ENCODE data around the gene LCN10.

Gene LCN10

DNA sequence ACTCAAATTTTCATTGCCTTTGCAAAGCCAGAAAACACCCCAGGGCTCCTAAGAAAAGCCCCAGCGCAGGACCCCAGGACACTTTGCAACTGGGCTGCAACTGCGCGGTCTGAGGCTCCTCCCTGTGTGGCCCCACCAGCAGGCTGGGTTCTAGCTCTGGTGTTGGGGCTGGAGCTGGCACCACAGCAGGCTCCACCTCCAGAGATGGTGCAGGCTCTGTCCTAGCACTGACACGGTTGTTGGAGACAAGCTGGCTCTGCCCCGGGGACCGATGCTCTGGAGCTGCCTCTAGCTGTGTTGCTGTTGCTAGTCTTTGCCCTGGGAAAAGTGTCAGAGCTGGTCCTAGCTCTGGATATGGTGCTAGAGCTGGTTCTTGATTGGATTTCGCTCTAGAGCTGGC is 13.6 kb downstream of the LCN10 start:
- H2BK15ac ChIP-seq (ENCODE audit: low read depth, poor library complexity, severe bottlenecking), result no peak overlapping the region

GRCh38 chr9:136728548-136729123 is 14.1 kb downstream of the LCN10 start:
- H4K8ac ChIP-seq (ENCODE audit: low read length), result peak overlapping the region; percentile 88
- peaks cover 12% of the 10 kb centered on the region for H3K79me1 ChIP-seq (replicated peaks; ENCODE audit: low read length, poor library complexity, severe bottlenecking)
- H3K36me3 ChIP-seq (ENCODE audit: control insufficient read depth in 1 of 2, insufficient read depth in 2 of 2, low read depth in 1 of 2, low read length in 2 of 2), result peaks cover 30 to 32% of the 10 kb centered on the region in 2 experiments
- H3K27ac ChIP-seq (ENCODE audit: low read length, poor library complexity, severe bottlenecking), result no peak overlapping the region
- H4K91ac ChIP-seq (ENCODE audit: low read length), result peak overlapping the region; percentile 87
- peak overlapping the region; percentile 93 to 99 for H3K4me3 ChIP-seq (ENCODE audit: insufficient read depth in 1 of 2, low read depth in 1 of 2, low read length in 2 of 2)
- peak overlapping the region in 1 of 2 experiments; percentile 96 for H3K23ac ChIP-seq (ENCODE audit: low read length in 2 of 2)
- peak overlapping the region; percentile 94 to 97 for H3K18ac ChIP-seq (ENCODE audit: low read depth in 1 of 2, low read length in 2 of 2)
- H3K9me3 ChIP-seq (ENCODE audit: control insufficient read depth, low read length), result no peaks in the 10 kb centered on the region
- H2AK5ac ChIP-seq (ENCODE audit: low read length, severe bottlenecking), result no peak overlapping the region
- peak overlapping the region; percentile 80 for H2AFZ ChIP-seq (ENCODE audit: low read depth, low read length)
- no peak overlapping the region for H2BK5ac ChIP-seq (ENCODE audit: low read depth, low read length, poor library complexity, severe bottlenecking)
- WGBS, result 5% methylated on average over 53 of the region's 53 CpGs
- H3K4me1 ChIP-seq (ENCODE audit: control insufficient read depth, insufficient read depth, low read depth, low read length), result peaks cover 29% of the 10 kb centered on the region
- peak overlapping the region; percentile 55 for H2BK120ac ChIP-seq (ENCODE audit: low read depth, low read length)
- peak; percentile 60 for DNase-seq
- peak overlapping the region; percentile 95 for H3K4me2 ChIP-seq (ENCODE audit: low read length, poor library complexity, severe bottlenecking)
- H3K9ac ChIP-seq (ENCODE audit: low read length), result peak overlapping the region; percentile 86
- H3K27me3 ChIP-seq (ENCODE audit: control insufficient read depth in 1 of 2, insufficient read depth in 1 of 2, low read length in 2 of 2), result no peaks in the 10 kb centered on the region
- H3K4ac ChIP-seq (ENCODE audit: low read depth in 1 of 2, low read length in 2 of 2), result peak overlapping the region; percentile 89 to 95
- peak overlapping the region in 1 of 2 experiments; percentile 96 for H3K14ac ChIP-seq (ENCODE audit: low read length in 2 of 2)
- H2BK12ac ChIP-seq (ENCODE audit: low read length in 2 of 2), result peak overlapping the region in 1 of 2 experiments; percentile 52
- H2BK15ac ChIP-seq (ENCODE audit: low read depth, poor library complexity, severe bottlenecking), result peak overlapping the region; percentile 55

More for the DNA sequence above, 13.6 kb downstream of the LCN10 start:
- Histone ChIP-seq H3K4me1 (ENCODE audit: control insufficient read depth, insufficient read depth, low read depth, low read length) (peaks cover 29% of the 10 kb centered on the region), H3K23ac (ENCODE audit: low read length in 2 of 2) (peak overlapping the region in 1 of 2 experiments; percentile 29), H3K4me3 (ENCODE audit: insufficient read depth in 1 of 2, low read depth in 1 of 2, low read length in 2 of 2) (peak overlapping the region in 1 of 2 experiments; percentile 99), H3K4ac (ENCODE audit: low read depth in 1 of 2, low read length in 2 of 2) (peak overlapping the region in 1 of 2 experiments; percentile 19), H2AK5ac (ENCODE audit: low read length, severe bottlenecking) (no peak overlapping the region), H4K91ac (ENCODE audit: low read length) (peak overlapping the region; percentile 69), H3K27ac (ENCODE audit: low read length, poor library complexity, severe bottlenecking) (no peak overlapping the region), H4K8ac (ENCODE audit: low read length) (peak overlapping the region; percentile 14), H2BK5ac (ENCODE audit: low read depth, low read length, poor library complexity, severe bottlenecking) (no peak overlapping the region), H3K79me1 (replicated peaks; ENCODE audit: low read length, poor library complexity, severe bottlenecking) (peaks cover 11% of the 10 kb centered on the region), H3K9ac (ENCODE audit: low read length) (peak overlapping the region; percentile 86), H3K14ac (ENCODE audit: low read length in 2 of 2) (peak overlapping the region in 1 of 2 experiments; percentile 6), H3K9me3 (ENCODE audit: control insufficient read depth, low read length) (no peaks in the 10 kb centered on the region), H3K36me3 (ENCODE audit: control insufficient read depth in 1 of 2, insufficient read depth in 2 of 2, low read depth in 1 of 2, low read length in 2 of 2) (peaks cover 25 to 29% of the 10 kb centered on the region in 2 experiments), H2AFZ (ENCODE audit: low read depth, low read length) (peak overlapping the region; percentile 80), H2BK120ac (ENCODE audit: low read depth, low read length) (no peak overlapping the region), H3K18ac (ENCODE audit: low read depth in 1 of 2, low read length in 2 of 2) (peak overlapping the region in 1 of 2 experiments; percentile 6), H2BK12ac (ENCODE audit: low read length in 2 of 2) (no peak overlapping the region), H3K4me2 (ENCODE audit: low read length, poor library complexity, severe bottlenecking) (peak overlapping the region; percentile 95), H3K27me3 (ENCODE audit: control insufficient read depth in 1 of 2, insufficient read depth in 1 of 2, low read length in 2 of 2) (no peaks in the 10 kb centered on the region)
- WGBS, result 75% methylated on average over 7 of the region's 7 CpGs
- DNase-seq, result no peak

DNA sequence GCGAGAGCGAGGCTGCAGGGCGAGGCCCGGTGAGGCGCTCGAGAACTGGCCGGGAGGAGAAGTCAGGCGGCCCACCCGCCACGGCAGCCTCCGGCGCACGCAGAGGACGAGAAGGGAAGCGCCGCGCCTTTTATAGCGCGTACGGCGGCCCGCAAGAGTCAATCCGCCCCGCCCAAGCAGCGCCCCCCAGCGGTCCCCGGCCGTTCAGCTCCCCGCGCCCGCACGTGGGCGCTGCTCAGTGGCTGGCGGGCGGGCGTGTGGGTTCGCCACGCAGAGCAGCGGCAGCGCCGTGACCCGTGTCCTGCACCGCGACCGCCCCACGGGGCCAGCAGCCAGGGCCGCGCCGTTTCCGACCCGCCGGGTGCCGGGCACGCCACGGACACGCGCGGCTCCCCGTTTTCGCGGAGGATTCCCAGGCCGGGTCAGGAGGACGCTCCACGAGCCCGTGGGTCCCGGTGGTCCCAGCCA is 14.6 kb downstream of the LCN10 start:
- Histone ChIP-seq H3K9ac (ENCODE audit: low read length) (peak overlapping the region; percentile 94), H3K23ac (ENCODE audit: low read length in 2 of 2) (peak overlapping the region in 1 of 2 experiments; percentile 96), H3K4me2 (ENCODE audit: low read length, poor library complexity, severe bottlenecking) (peak overlapping the region; percentile 95), H2AFZ (ENCODE audit: low read depth, low read length) (peak overlapping the region; percentile 80), H3K4me1 (ENCODE audit: control insufficient read depth, insufficient read depth, low read depth, low read length) (peaks cover 34% of the 10 kb centered on the region), H3K27me3 (ENCODE audit: control insufficient read depth in 1 of 2, insufficient read depth in 1 of 2, low read length in 2 of 2) (no peaks in the 10 kb centered on the region), H3K79me1 (replicated peaks; ENCODE audit: low read length, poor library complexity, severe bottlenecking) (peaks cover 17% of the 10 kb centered on the region), H3K9me3 (ENCODE audit: control insufficient read depth, low read length) (no peaks in the 10 kb centered on the region), H3K4ac (ENCODE audit: low read depth in 1 of 2, low read length in 2 of 2) (peak overlapping the region; percentile 89 to 95), H2BK5ac (ENCODE audit: low read depth, low read length, poor library complexity, severe bottlenecking) (no peak overlapping the region), H4K91ac (ENCODE audit: low read length) (peak overlapping the region; percentile 87), H2BK12ac (ENCODE audit: low read length in 2 of 2) (no peak overlapping the region), H2BK120ac (ENCODE audit: low read depth, low read length) (peak overlapping the region; percentile 55), H3K27ac (ENCODE audit: low read length, poor library complexity, severe bottlenecking) (no peak overlapping the region), H2BK15ac (ENCODE audit: low read depth, poor library complexity, severe bottlenecking) (peak overlapping the region; percentile 55), H3K4me3 (ENCODE audit: insufficient read depth in 1 of 2, low read depth in 1 of 2, low read length in 2 of 2) (peak overlapping the region; percentile 93 to 99), H3K36me3 (ENCODE audit: control insufficient read depth in 1 of 2, insufficient read depth in 2 of 2, low read depth in 1 of 2, low read length in 2 of 2) (peaks cover 36 to 37% of the 10 kb centered on the region in 2 experiments), H4K8ac (ENCODE audit: low read length) (peak overlapping the region; percentile 88), H3K18ac (ENCODE audit: low read depth in 1 of 2, low read length in 2 of 2) (peak overlapping the region; percentile 94 to 97), H3K14ac (ENCODE audit: low read length in 2 of 2) (peak overlapping the region in 1 of 2 experiments; percentile 96), H2AK5ac (ENCODE audit: low read length, severe bottlenecking) (no peak overlapping the region)
- under 1% methylated on average over 60 of the region's 66 CpGs for WGBS
- peak; percentile 90 for DNase-seq

GRCh38 chr9:136726631-136727191 is 16.0 kb downstream of the LCN10 start:
- no peak overlapping the region for H2AFZ ChIP-seq (ENCODE audit: low read depth, low read length)
- WGBS, result 31% methylated on average over 18 of the region's 18 CpGs
- peak; percentile 66 for DNase-seq

More at GRCh38 chr9:136726631-136727191, 16.0 kb downstream of the LCN10 start:
- Histone ChIP-seq H3K9me3 (ENCODE audit: control insufficient read depth, low read length) (no peaks in the 10 kb centered on the region), H3K14ac (ENCODE audit: low read length in 2 of 2) (no peak overlapping the region), H2AK5ac (ENCODE audit: low read length, severe bottlenecking) (no peak overlapping the region), H3K79me1 (replicated peaks; ENCODE audit: low read length, poor library complexity, severe bottlenecking) (peaks cover 21% of the 10 kb centered on the region), H3K4me3 (ENCODE audit: insufficient read depth in 1 of 2, low read depth in 1 of 2, low read length in 2 of 2) (peak overlapping the region; percentile 33 to 99), H3K4ac (ENCODE audit: low read depth in 1 of 2, low read length in 2 of 2) (no peak overlapping the region), H2BK5ac (ENCODE audit: low read depth, low read length, poor library complexity, severe bottlenecking) (no peak overlapping the region), H2BK120ac (ENCODE audit: low read depth, low read length) (no peak overlapping the region), H3K4me2 (ENCODE audit: low read length, poor library complexity, severe bottlenecking) (peak overlapping the region; percentile 95), H3K9ac (ENCODE audit: low read length) (peak overlapping the region; percentile 94), H4K8ac (ENCODE audit: low read length) (no peak overlapping the region), H3K36me3 (ENCODE audit: control insufficient read depth in 1 of 2, insufficient read depth in 2 of 2, low read depth in 1 of 2, low read length in 2 of 2) (peaks cover 43 to 51% of the 10 kb centered on the region in 2 experiments), H3K18ac (ENCODE audit: low read depth in 1 of 2, low read length in 2 of 2) (no peak overlapping the region), H4K91ac (ENCODE audit: low read length) (no peak overlapping the region), H2BK12ac (ENCODE audit: low read length in 2 of 2) (no peak overlapping the region), H3K23ac (ENCODE audit: low read length in 2 of 2) (no peak overlapping the region), H2BK15ac (ENCODE audit: low read depth, poor library complexity, severe bottlenecking) (no peak overlapping the region), H3K27ac (ENCODE audit: low read length, poor library complexity, severe bottlenecking) (no peak overlapping the region), H3K4me1 (ENCODE audit: control insufficient read depth, insufficient read depth, low read depth, low read length) (peaks cover 43% of the 10 kb centered on the region), H3K27me3 (ENCODE audit: control insufficient read depth in 1 of 2, insufficient read depth in 1 of 2, low read length in 2 of 2) (no peaks in the 10 kb centered on the region)
